ENCODE data around the gene ANKMY1.

Gene ANKMY1

DNA sequence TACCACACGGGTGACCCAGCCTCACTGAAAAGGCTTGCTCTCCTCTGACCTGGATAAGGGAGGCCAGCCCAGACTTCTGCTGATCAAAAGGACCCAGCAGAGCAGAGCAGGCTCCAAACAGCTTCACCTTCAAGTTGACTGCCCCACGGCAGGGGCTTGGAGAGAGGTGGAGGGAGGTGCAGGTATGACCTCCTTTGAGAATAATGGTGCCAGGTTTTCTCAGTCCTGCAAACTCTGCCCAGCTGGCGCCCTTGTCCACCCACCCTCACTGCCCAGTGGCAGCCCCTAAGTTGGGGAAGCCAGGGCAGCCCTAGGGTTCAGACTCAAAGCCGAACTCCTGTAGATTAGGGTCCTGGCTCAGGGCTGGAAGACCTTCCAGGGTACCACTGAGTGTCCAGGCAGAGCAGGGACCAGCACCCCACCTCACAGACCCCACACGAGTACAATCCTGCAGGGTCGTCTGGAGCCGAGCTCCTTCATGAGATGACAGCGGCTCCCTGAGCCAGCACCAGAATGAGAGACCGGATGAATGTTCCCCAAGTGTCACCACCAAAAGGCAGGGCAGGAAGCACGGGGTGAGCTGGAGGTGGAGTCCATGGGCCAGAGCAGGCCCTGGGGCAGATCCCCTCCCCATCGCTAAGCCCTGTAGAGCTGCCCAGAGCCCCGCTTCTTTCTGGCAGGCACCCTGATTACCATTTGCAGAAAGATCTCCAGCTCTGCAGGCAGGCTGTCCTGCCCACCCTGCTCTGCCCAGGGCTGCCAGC, 125.9 kb downstream of the ANKMY1 start:
- Histone ChIP-seq H3K4me2 (ENCODE audit: low read length) (no peak overlapping the region), H3K79me2 (ENCODE audit: low read length) (no peaks in the 10 kb centered on the region), H3K4me3 (ENCODE audit: low read length) (no peak overlapping the region), H3K27me3 (ENCODE audit: low read depth, low read length) (no peaks in the 10 kb centered on the region), H3K36me3 (replicated peaks; ENCODE audit: low read depth, low read length) (no peaks in the 10 kb centered on the region), H4K20me1 (ENCODE audit: insufficient read depth, low read length) (no peaks in the 10 kb centered on the region), H3K9ac (ENCODE audit: low read length) (no peak overlapping the region), H3K9me3 (ENCODE audit: insufficient read depth, low read length) (no peaks in the 10 kb centered on the region), H2AFZ (ENCODE audit: low read depth, low read length) (no peak overlapping the region), H3K4me1 (ENCODE audit: low read length) (no peaks in the 10 kb centered on the region), H3K27ac (ENCODE audit: low read length) (no peak overlapping the region)
- TF ChIP-seq, protein P1, sequence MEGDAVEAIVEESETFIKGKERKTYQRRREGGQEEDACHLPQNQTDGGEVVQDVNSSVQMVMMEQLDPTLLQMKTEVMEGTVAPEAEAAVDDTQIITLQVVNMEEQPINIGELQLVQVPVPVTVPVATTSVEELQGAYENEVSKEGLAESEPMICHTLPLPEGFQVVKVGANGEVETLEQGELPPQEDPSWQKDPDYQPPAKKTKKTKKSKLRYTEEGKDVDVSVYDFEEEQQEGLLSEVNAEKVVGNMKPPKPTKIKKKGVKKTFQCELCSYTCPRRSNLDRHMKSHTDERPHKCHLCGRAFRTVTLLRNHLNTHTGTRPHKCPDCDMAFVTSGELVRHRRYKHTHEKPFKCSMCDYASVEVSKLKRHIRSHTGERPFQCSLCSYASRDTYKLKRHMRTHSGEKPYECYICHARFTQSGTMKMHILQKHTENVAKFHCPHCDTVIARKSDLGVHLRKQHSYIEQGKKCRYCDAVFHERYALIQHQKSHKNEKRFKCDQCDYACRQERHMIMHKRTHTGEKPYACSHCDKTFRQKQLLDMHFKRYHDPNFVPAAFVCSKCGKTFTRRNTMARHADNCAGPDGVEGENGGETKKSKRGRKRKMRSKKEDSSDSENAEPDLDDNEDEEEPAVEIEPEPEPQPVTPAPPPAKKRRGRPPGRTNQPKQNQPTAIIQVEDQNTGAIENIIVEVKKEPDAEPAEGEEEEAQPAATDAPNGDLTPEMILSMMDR (IDR thresholded peaks at IDR 0.05; ENCODE audit: low read depth, low read length), result no peak
- no peak for TF ChIP-seq EZH2phosphoT487 (IDR thresholded peaks at IDR 0.05; ENCODE audit: low read depth)

GRCh38 chr2:240431271-240431660, 126.5 kb downstream of the ANKMY1 start:
- Histone ChIP-seq H3K4me3 (ENCODE audit: low read length) (no peak overlapping the region), H3K9me3 (ENCODE audit: insufficient read depth, low read length) (no peaks in the 10 kb centered on the region), H2AFZ (ENCODE audit: low read depth, low read length) (no peak overlapping the region)

GRCh38 chr2:240430595-240430994, 127.2 kb downstream of the ANKMY1 start:
- Histone ChIP-seq H4K20me1 (ENCODE audit: insufficient read depth, low read length) (no peaks in the 10 kb centered on the region), H3K9ac (ENCODE audit: low read length) (no peak overlapping the region), H3K27me3 (ENCODE audit: low read depth, low read length) (no peaks in the 10 kb centered on the region), H3K4me2 (ENCODE audit: low read length) (no peak overlapping the region), H3K9me3 (ENCODE audit: insufficient read depth, low read length) (no peaks in the 10 kb centered on the region), H2AFZ (ENCODE audit: low read depth, low read length) (no peak overlapping the region), H3K79me2 (ENCODE audit: low read length) (no peaks in the 10 kb centered on the region), H3K4me1 (ENCODE audit: low read length) (no peaks in the 10 kb centered on the region), H3K27ac (ENCODE audit: low read length) (no peak overlapping the region), H3K36me3 (replicated peaks; ENCODE audit: low read depth, low read length) (no peaks in the 10 kb centered on the region), H3K4me3 (ENCODE audit: low read length) (no peak overlapping the region)
- TF ChIP-seq EZH2phosphoT487 (IDR thresholded peaks at IDR 0.05; ENCODE audit: low read depth), result no peak
- TF ChIP-seq, protein P1 (IDR thresholded peaks at IDR 0.05; ENCODE audit: low read depth, low read length), result no peak

More at GRCh38 chr2:240431271-240431660, 126.5 kb downstream of the ANKMY1 start:
- Histone ChIP-seq H3K4me1 (ENCODE audit: low read length) (no peaks in the 10 kb centered on the region), H3K27ac (ENCODE audit: low read length) (no peak overlapping the region), H3K36me3 (replicated peaks; ENCODE audit: low read depth, low read length) (no peaks in the 10 kb centered on the region), H3K27me3 (ENCODE audit: low read depth, low read length) (no peaks in the 10 kb centered on the region), H3K79me2 (ENCODE audit: low read length) (no peaks in the 10 kb centered on the region), H3K9ac (ENCODE audit: low read length) (no peak overlapping the region), H4K20me1 (ENCODE audit: insufficient read depth, low read length) (no peaks in the 10 kb centered on the region), H3K4me2 (ENCODE audit: low read length) (no peak overlapping the region)
- TF ChIP-seq, protein P1 (IDR thresholded peaks at IDR 0.05; ENCODE audit: low read depth, low read length), result no peak
- no peak for TF ChIP-seq EZH2phosphoT487 (IDR thresholded peaks at IDR 0.05; ENCODE audit: low read depth)

GRCh38 chr2:240429872-240430491, 127.8 kb downstream of the ANKMY1 start:
- no peaks in the 10 kb centered on the region for H3K36me3 ChIP-seq (replicated peaks; ENCODE audit: low read depth, low read length)
- no peak overlapping the region for H3K9ac ChIP-seq (ENCODE audit: low read length)
- no peak overlapping the region for H3K4me2 ChIP-seq (ENCODE audit: low read length)
- H2AFZ ChIP-seq (ENCODE audit: low read depth, low read length), result no peak overlapping the region
- no peaks in the 10 kb centered on the region for H3K27me3 ChIP-seq (ENCODE audit: low read depth, low read length)
- no peaks in the 10 kb centered on the region for H3K4me1 ChIP-seq (ENCODE audit: low read length)
- no peaks in the 10 kb centered on the region for H3K9me3 ChIP-seq (ENCODE audit: insufficient read depth, low read length)
- H3K79me2 ChIP-seq (ENCODE audit: low read length), result no peaks in the 10 kb centered on the region
- TF ChIP-seq, protein P1 (IDR thresholded peaks at IDR 0.05; ENCODE audit: low read depth, low read length), result no peak
- no peak for TF ChIP-seq EZH2phosphoT487 (IDR thresholded peaks at IDR 0.05; ENCODE audit: low read depth)
- H3K4me3 ChIP-seq (ENCODE audit: low read length), result no peak overlapping the region
- no peaks in the 10 kb centered on the region for H4K20me1 ChIP-seq (ENCODE audit: insufficient read depth, low read length)
- H3K27ac ChIP-seq (ENCODE audit: low read length), result no peak overlapping the region

Measured in OCI-LY3 (cell line).